Subcutaneous adipose tissue (tissue), 4 donors: ENCODE data around the gene PANX1. TPM values are rescaled to one million over a fixed set of nuclear protein-coding genes. Genes with fewer than 3 reads are reported as not detected.

ENCODE experiments used
- total RNA-seq, 4 donors: library from RNA; depleted of rRNA; stranded (reverse); fragments of >200 nt; gene quantifications; one replicate each; pipeline ENCODE4 v1.1.0, GENCODE V29; 2016
- TF ChIP-seq, protein P1 (sequence below): fragments of 450-650 bp; IDR thresholded peaks from one replicate; pipeline ENCODE4 v1.5.1; 2016; ENCODE audit warnings: low read depth, mild to moderate bottlenecking, control low read depth, antibody characterized with exemption, moderate library complexity

PANX1 gene
- total RNA-seq, 4 donors from 2014 or later, result 8.9 to 20.3 (median 19.6) TPM

DNA sequence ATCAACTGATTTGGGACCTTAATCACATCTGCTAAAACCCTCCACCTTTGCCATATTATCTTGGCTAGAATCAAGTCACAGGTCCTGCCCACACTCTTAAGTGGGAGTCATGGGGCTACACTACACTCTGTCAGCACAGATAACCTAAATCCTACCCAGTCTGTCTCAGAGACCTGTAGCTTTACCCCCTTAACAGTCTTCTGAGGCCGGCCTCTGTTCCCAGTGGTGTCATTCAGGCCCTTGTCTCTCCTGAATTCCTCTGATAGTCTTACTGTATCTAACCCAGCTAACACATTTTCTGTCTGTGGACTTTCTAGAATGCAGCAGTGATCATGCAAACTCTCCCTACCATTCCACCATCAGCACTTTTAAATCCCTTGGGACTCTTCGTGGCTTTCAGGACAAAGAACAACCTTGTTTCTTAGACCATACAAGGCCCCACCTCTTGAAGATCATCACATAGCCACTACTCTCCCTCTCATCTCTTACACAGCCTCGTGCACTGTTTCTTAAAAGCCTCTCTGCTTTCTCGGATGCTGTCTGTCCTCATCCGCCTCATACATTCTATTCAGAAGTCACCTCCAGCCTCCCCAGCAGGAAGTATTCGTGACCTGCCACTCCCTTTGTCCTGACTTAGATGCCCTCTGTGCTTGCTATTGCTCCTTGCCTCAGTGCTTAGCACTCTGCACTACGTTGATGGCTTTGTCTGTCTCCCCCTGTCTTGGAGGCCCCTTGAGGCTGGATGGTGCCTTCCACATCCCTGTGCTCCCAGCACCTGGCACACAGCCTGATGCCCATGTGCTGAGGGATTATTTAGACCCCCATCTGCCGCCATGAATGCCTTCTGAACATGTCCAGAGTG is 57.9 kb downstream of the PANX1 start:
- TF ChIP-seq, protein P1, sequence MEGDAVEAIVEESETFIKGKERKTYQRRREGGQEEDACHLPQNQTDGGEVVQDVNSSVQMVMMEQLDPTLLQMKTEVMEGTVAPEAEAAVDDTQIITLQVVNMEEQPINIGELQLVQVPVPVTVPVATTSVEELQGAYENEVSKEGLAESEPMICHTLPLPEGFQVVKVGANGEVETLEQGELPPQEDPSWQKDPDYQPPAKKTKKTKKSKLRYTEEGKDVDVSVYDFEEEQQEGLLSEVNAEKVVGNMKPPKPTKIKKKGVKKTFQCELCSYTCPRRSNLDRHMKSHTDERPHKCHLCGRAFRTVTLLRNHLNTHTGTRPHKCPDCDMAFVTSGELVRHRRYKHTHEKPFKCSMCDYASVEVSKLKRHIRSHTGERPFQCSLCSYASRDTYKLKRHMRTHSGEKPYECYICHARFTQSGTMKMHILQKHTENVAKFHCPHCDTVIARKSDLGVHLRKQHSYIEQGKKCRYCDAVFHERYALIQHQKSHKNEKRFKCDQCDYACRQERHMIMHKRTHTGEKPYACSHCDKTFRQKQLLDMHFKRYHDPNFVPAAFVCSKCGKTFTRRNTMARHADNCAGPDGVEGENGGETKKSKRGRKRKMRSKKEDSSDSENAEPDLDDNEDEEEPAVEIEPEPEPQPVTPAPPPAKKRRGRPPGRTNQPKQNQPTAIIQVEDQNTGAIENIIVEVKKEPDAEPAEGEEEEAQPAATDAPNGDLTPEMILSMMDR, result no peak

DNA sequence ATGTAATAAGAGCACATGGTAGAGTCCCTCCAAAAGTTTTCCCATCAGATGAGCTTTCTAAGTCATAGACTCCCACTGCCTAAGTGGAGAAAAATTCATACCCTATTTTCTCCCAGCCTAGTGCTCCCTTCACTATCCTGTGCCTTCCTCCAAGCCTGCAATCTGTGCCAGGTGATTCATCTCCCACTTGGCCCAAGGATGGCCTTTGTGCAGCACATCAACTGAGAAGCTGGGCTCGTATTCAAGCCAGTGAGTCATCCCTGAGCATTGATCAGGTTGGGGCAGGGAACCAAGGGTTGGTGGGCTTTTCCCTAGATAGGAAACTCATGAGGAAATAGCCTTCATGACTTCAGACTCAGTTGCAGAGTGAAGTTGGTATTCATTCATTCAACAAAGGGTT is 64.6 kb downstream of the PANX1 start:
- TF ChIP-seq, protein P1, result no peak

DNA sequence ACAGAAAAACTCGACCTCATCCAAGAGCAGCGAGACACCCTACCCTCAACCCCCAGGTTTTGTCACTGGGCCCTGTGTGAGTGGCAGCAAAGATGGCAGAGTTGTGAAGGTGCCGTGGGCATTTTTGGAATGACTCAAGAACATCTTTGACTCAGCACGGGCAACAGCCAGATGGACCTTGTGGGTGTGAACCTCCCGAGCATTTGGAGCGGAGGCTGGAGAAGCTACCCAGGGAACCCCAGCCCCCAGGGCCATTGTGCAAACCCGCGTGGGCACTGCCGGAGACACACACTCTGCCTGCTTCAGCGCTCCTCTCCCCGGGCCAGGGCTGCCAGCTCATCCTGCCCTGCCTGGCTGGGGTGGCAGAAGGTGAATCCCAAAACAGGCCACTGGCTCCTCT is 66.1 kb downstream of the PANX1 start:
- TF ChIP-seq, protein P1, result no peak

DNA sequence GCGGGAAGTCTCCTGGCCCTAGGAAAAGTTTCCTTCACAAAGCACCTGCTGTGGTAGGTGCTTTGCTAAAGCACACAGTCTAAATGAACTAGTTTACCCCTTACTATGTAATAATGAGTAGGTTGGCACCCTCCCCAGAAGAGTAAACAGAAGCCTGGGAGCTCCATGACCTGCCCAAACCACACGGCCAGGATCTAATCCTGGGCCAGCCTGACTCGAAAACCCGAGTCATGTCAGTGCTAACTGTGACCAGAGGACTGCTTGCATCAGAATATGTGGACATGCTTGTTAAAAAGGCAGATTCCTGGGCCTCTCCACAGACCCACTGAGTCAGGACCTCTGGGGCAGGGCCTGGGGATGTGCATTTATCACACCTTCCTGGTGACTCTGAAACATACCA is 67.7 kb downstream of the PANX1 start:
- TF ChIP-seq, protein P1, result no peak

DNA sequence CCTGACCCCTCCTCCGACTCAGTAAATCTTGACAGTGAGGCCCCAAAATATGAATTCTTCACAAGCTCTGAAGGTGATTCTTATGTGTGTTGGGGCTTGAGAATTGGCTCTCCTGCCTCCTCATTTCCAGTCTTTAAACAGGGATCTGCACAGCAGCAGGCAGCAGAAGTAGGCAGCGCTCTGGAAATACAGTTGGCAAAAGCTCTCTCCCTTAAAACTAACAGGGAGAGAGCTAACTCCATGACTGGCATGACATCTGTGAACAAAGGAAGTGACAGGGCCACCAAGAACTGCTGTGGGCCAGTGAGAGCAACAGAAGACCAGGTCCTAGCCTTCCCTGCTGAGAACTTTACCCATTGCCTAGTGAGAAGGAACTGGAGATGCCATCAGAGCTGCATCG is 70.1 kb downstream of the PANX1 start:
- TF ChIP-seq, protein P1, result no peak

DNA sequence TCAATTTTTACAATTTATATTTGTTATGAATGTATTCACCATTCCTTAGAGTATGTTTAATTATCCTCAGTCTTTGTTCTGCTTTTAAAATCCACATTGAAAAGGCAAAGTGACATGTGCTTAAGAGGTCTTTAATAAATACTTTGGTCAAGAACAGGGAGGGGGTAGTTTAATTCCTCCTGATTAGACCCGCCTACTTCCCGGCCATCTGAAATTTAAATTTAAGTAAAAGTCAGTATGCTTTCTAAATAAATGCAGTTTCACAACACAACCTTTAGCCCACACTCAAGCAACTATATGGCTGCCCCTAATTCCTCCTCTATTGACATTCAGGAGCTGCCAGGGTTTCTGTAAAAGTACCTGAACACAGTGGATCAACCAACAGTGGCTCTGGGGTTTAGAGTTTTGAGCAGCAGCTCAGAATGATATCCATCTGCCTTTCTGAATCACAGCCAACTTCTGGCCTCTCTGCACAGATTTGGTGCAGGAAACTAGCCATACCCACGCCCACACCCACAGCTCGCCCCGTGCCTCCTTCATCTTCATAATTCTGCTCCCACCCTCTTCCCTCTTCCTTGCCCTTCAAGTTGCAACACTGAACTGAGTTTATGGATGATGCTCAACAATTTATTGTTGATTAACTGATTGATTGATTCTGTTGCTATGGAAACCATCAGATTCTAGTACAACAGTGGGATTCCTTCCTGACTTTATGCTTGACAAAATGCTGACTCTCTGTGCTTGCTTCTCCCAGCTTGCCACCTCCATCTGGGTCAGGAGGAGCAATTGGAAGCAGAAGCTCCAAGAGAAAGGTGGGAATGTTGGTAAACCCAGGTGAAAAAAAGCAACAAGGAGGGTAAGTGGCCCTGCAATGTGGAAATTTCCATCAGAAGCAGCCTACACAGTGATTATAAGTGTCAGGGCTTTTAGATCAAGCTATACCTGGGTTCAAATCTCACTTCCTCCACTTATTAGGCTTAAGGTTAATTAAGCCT is 70.8 kb downstream of the PANX1 start:
- TF ChIP-seq, protein P1, result no peak

DNA sequence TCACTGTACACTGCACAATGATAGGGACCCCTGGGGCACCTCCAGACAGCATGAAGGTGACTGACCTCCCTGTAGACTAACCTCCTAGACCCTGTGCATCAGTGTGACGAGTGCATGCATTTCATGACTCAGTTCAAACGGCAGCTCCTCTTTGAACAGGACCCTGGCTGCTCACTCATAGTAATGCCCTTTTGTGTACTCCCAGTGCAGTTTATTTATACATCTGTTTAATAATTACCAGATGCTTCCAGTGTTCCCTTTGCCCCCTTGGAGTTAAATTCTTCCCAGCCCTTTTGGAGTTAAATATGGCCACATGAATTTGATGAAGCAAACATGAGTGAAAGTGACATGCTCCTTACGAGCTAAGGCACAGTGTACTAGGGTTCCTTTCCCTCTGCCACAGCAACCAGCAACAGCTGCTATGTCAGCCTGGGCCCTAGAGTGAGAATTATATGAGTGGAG is 72.4 kb downstream of the PANX1 start:
- TF ChIP-seq, protein P1, result no peak
